Eye (tissue), 1 donor: ENCODE data around the gene NRP2.

ENCODE experiments used
- DNase-seq: peaks from one replicate; pipeline ENCODE4 v3.0.0-alpha.2; 2015

The NRP2 gene

DNA sequence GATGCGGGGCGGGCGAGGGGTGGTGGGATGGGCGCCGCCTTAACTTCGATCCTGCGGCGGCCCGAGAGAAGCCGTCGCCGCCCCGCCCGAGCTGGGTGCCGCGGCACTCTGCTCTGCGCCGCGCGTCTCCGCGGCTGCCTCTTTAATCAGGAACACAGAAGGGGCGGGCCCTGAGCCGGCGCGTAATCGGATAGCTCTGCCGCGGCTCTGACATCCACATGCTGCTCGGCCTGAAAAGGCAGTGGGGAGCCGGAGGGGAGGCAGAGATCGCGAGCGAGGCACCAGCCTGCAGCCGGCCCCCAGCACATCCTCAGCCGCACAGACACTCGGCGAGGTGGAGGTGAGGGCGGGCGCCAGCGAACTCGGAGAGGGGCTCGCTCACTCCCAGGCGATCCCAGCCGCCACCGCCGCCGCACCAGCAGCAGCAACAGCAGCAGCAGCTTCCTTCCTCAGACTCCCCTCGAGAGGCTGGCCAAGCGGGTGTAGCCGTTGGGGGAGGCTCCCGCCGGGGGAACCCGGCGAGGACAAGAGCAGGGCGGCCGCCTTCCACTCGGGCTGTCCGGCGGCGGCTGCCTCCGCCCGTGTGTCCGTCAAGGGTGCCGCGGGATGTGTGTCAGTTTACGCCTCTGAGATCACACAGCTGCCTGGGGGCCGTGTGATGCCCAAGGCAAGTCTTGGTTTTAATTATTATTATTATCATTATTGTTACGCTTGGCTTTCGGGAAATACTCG, at the start of gene NRP2:
Gene NRP2, plus strand, starts transcription at position 263 of the 732 bp plus-strand sequence. CDS start 790 bp downstream, outside the sequence.
- peak; percentile 94 for DNase-seq

GRCh38 chr2:205633994-205634393, 48.3 kb upstream of the NRP2 start:
- DNase-seq: no peak

DNA sequence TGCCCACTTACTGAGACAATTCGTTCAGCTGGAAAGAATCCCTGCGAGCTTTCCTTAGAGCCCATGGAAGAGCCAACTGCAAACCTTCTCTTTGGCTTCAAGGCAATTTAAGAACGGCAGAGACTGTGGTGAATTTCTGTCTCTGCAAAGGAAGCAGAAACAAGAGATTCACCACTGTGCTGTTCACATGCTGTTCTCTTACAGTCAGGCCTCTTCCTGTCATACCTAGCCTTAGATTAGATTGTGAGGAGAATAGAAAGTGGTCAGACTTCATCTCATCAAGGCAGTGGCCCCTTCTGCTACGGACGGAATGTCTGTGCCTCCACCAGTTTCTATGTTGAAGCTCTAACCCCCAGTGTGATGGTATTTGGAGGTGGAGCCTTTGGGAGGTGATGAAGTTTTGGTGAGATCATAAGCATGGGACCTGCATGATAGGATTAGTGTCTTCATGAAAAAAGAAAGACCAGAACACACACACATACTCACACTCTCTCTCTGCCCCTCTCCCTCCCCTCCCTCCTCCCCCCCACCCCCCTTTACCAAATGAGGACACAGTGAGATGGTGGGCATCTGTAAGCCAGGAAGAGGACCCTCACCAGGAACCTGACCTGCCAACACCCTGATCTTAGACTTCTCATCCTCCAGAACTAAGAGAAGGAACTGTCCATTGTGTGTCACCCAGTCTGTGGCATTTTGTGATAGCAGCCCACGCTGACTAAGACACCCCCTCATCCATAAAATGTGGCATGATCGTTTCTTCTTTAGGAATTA, 45.6 kb upstream of the NRP2 start:
- DNase-seq: no peak

DNA sequence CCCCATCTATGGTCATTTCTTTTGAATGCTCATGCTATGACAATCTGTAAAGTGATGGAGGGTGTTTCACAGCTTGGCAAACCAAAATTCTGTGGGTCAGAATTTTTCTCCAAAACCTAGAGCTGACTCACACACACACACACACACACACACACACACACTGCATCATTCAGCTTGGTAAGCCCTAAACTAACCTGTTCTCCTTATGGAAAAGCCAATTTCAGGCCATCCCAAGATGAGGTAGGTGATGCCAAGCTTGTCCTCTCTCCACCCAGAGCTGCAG, 45.0 kb upstream of the NRP2 start:
- DNase-seq: no peak

GRCh38 chr2:205637779-205638503, 44.4 kb upstream of the NRP2 start:
- DNase-seq: no peak

- DNase-seq: no peak
Observed at GRCh38 chr2:205640716-205641115, 41.6 kb upstream of the NRP2 start.

- no peak for DNase-seq
Observed at GRCh38 chr2:205642599-205643356, 39.5 kb upstream of the NRP2 start.

DNA sequence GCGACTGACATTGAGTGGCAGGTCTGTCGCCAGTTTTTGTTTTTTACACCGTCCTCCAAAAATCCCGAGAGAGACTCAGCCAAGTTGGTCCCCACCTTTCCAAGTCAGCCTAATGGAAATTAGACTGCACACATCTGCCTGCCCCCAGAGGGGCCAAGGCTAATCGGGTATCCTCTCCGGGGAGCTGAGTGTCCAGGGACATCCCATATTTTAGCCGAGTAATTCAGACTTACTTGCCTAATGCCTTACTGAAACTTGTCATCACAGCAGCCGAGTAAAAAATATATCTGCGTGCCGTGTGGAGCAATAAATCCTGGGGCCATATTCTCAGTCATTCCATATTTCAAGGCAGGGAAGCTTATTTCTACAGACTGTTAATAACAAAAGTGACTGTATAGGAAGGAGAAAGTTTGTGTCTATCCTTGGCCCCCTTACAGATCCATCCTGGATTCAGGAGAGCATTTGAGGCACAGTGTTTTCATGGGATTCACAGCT, 38.9 kb upstream of the NRP2 start:
- DNase-seq: no peak

- DNase-seq: no peak
Observed at GRCh38 chr2:205644018-205644417, 38.3 kb upstream of the NRP2 start.

GRCh38 chr2:205646680-205647079, 35.6 kb upstream of the NRP2 start:
- DNase-seq: no peak

GRCh38 chr2:205650450-205650849, 31.9 kb upstream of the NRP2 start:
- peak; percentile 44 for DNase-seq

DNA sequence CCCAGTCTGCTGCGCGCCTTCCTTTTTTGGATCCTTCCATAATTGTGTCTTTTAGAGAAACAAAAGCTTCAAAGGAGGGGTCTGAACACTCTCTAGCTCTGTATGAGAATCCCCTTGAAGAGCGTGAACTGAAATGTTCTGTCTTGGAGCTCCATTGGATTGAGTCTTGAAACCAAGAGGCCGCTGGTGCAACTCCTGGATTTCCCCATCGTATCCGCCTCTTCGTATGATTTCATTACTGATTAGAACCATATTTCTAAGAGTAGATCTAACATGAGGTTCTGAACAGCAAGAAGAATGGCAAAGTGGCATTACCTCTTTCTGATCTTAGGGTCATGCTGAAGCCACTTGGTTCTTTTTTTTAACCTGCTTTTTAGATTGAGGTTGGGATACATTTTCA, 31.4 kb upstream of the NRP2 start:
- DNase-seq: no peak

DNA sequence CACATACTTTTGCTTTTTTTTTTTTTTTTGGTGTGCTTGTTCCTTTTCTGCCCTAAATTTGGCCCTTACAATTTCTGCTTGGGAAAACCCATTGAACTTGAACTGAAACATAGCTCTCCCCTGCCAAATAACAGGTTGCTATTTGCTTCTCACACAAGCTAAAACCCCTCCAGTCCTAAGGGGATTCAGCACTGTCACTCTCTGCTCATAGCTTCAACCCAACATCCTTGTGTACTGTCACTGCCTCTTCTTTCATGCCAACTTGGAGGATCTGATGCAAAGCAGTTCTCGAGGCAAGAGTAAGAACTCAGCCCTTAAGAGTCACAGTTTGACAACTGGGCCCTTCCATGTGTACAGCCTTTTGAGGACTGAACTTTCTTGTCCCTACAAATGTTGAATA, 30.6 kb upstream of the NRP2 start:
- no peak for DNase-seq

- no peak for DNase-seq
Observed at GRCh38 chr2:205654878-205655605, 27.3 kb upstream of the NRP2 start.

GRCh38 chr2:205655779-205656456, 26.4 kb upstream of the NRP2 start:
- DNase-seq: no peak

DNA sequence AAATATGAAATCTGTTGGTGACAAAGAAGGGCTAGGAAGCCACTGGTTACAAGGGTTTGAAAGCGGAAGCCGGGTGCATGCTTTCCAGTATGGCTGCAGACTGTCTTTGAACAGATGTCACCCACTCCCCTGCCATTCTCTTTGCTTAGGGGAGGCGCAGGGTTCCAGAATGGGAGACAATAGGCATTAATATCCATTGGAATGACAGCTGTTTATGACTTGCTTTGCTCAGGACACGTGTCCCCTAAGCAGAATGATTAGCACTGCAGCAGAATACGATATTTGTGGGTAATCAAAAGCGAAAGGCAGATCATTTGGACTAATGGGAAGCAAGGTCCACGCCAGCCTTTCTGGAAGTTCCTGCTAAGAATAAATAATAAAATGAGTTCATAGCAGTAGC, 25.8 kb upstream of the NRP2 start:
- peak; percentile 66 for DNase-seq

- DNase-seq: peak; percentile 56
Observed at GRCh38 chr2:205656941-205657340, 25.4 kb upstream of the NRP2 start.

DNA sequence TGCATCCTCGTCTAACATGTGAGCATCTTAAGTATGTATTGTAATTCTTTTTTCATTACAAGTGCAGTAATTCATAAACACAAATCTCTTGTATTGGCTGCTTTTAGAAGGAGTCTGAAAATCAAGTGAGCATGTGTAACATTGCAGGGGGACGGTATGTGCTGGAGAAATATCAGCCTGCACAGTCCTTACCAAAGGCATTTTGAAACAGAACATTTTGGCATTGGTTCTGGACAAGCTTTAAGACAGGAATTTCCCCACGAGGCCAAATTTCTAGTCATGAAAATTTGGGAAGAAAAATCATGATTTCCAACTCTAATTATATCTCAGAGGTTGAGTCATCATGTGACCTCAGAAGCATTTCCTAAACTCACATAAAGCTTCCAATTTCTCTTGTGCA, 24.7 kb upstream of the NRP2 start:
- no peak for DNase-seq

GRCh38 chr2:205658068-205658467, 24.2 kb upstream of the NRP2 start:
- no peak for DNase-seq

GRCh38 chr2:205658572-205658971, 23.7 kb upstream of the NRP2 start:
- no peak for DNase-seq

DNA sequence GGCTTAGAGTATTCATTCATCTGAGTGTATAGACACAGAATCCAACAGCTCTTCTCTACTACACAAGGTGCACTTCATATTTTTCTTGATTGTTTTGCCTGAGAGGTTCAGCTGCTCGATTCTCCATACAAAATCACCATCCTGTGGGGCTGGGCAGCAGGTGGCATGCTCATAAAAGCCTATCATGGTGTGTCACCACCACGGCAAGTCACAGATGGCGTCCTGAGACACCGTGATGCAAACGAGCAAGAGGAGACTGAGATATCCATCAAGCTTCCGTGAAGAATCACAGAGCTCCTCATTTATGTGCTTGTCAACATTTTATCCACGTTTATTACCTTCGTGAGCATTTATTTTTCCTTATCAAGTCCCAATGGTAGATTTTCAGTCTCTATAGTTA, 22.4 kb upstream of the NRP2 start:
- DNase-seq: no peak
